Ureter (tissue), 1 donor: ENCODE measurements around the gene NCOA3. TPM values are rescaled to one million over a fixed set of nuclear protein-coding genes. Genes with fewer than 3 reads are reported as not detected.
"Not testable (repeated sequence)": the region's sequence is repeated elsewhere in the genome, so short reads cannot be mapped to it uniquely, and the experiment has no call there.

ENCODE experiments used
- DNase-seq: peaks from one replicate; pipeline ENCODE4 v3.0.0-alpha.2; 2020; ENCODE audit warnings: low spot score
- total RNA-seq: library from RNA; stranded (reverse); gene quantifications from one replicate; pipeline ENCODE4 v1.2.4, GENCODE V29; 2023
- donor health status: DM: yes; HTN: yes; CAD: no.

The NCOA3 gene
- total RNA-seq, 1 donor from 2014 or later, result 60.0 TPM

- DNase-seq, result no peak
These were observed 60.2 kb downstream of the NCOA3 start for GRCh38 chr20:47561603-47562583.

- DNase-seq, result no peak
These were observed 64.6 kb downstream of the NCOA3 start for GRCh38 chr20:47566269-47566668.

- no peak for DNase-seq
These were observed 66.3 kb downstream of the NCOA3 start for GRCh38 chr20:47568019-47568418.

- no peak for DNase-seq
These were observed 67.2 kb downstream of the NCOA3 start for GRCh38 chr20:47568837-47569410.

GRCh38 chr20:47571426-47571825, 69.7 kb downstream of the NCOA3 start:
- DNase-seq, result no peak

- no peak for DNase-seq
These were observed 70.5 kb downstream of the NCOA3 start for GRCh38 chr20:47572105-47572729.

GRCh38 chr20:47573559-47573958, 71.9 kb downstream of the NCOA3 start:
- no peak for DNase-seq

GRCh38 chr20:47574616-47575364, 73.1 kb downstream of the NCOA3 start:
- no peak for DNase-seq

GRCh38 chr20:47576516-47577033, 74.9 kb downstream of the NCOA3 start:
- DNase-seq, result peak; percentile 74

- no peak for DNase-seq
These were observed 75.6 kb downstream of the NCOA3 start for GRCh38 chr20:47577314-47577713.

GRCh38 chr20:47578543-47578942, 76.9 kb downstream of the NCOA3 start:
- no peak for DNase-seq

GRCh38 chr20:47580686-47581085, 79.0 kb downstream of the NCOA3 start:
- DNase-seq, result not testable (repeated sequence)

GRCh38 chr20:47581090-47581489, 79.4 kb downstream of the NCOA3 start:
- no peak for DNase-seq

GRCh38 chr20:47583551-47583950, 81.9 kb downstream of the NCOA3 start:
- no peak for DNase-seq

- DNase-seq, result no peak
These were observed 83.5 kb downstream of the NCOA3 start for GRCh38 chr20:47585087-47585747.

- DNase-seq, result no peak
These were observed 85.1 kb downstream of the NCOA3 start for GRCh38 chr20:47586649-47587294.

GRCh38 chr20:47588158-47588557, 86.5 kb downstream of the NCOA3 start:
- no peak for DNase-seq

GRCh38 chr20:47591231-47591630, 89.5 kb downstream of the NCOA3 start:
- no peak for DNase-seq

- DNase-seq, result no peak
These were observed 92.5 kb downstream of the NCOA3 start for GRCh38 chr20:47594157-47594556.

- DNase-seq, result not testable (repeated sequence)
These were observed 93.5 kb downstream of the NCOA3 start for GRCh38 chr20:47595138-47595537.
